Endothelial cell of umbilical vein (primary cell): Measurements from ENCODE around the gene FRYL. TPM values are rescaled to one million over a fixed set of nuclear protein-coding genes. Genes with fewer than 3 reads are reported as not detected.

Experiments
- BruUV-seq: library from RNA; stranded (reverse); fragments of 400-500 nt; replicated peaks from 2 replicates; lab custom pipeline; 2021; lab: Mats Ljungman, UMichigan
- CTCF ChIA-PET: fragments of 300-600, 350-600 bp; sonication (Branson Sonifier 250); formaldehyde crosslinking; loops from one replicate; lab custom pipeline; 2021; ENCODE audit warnings: antibody characterized with exemption, inconsistent platforms; lab: Charles Lee
- POLR2A ChIA-PET: fragments of 300-600, 350-600 bp; sonication (Branson Sonifier 250); formaldehyde crosslinking; loops from one replicate; lab custom pipeline; 2021; ENCODE audit warnings: antibody characterized with exemption, inconsistent platforms; lab: Charles Lee
- DNase-seq: peaks from one replicate; pipeline ENCODE4 v3.0.0-alpha.2; 2011; ENCODE audit warnings: low read depth, low spot score
- FAIRE-seq: peaks from 2 replicates; lab custom pipeline; 2011; peaks lifted over from hg19 to GRCh38; lab: Jason Lieb, UNC
- H2AFZ ChIP-seq: 2 replicates; pipeline ENCODE4 v1.6.0; 2012; ENCODE audit warnings: low read depth, low read length, control low read depth, inconsistent platforms
- H3K27ac ChIP-seq: 2 replicates; pipeline ENCODE4 v1.5.1; 2011; ENCODE audit warnings: low read depth, mild to moderate bottlenecking, control low read depth, low read length, moderate library complexity; ENCODE audit not compliant: insufficient read depth
- H3K27me3 ChIP-seq, 2 experiments: 2 replicates each; pipeline versions ENCODE4 v1.6.0 to v1.6.1; 2011; ENCODE audit warnings: low read length in 2 of 2, mixed read lengths in 1 of 2; ENCODE audit not compliant: control insufficient read depth in 2 of 2, insufficient read depth in 2 of 2
- H3K36me3 ChIP-seq, 2 experiments: 2 replicates in 1 of 2; 3 replicates in 1 of 2; pipeline ENCODE4 v1.5.1; 2011; ENCODE audit warnings: low read length in 2 of 2, mild to moderate bottlenecking in 1 of 2, moderate library complexity in 1 of 2; ENCODE audit not compliant: control insufficient read depth in 2 of 2, insufficient read depth in 2 of 2; ENCODE audit errors: extremely low read depth in 1 of 2
- H3K4me1 ChIP-seq: 3 replicates; pipeline ENCODE4 v1.5.1; 2011; ENCODE audit warnings: mild to moderate bottlenecking, low read length; ENCODE audit not compliant: control insufficient read depth, insufficient read depth; ENCODE audit errors: extremely low read depth
- H3K4me2 ChIP-seq: 2 replicates; pipeline ENCODE4 v1.6.1; 2011; ENCODE audit warnings: low read length, control low read depth, mixed read lengths; ENCODE audit not compliant: insufficient read depth
- H3K4me3 ChIP-seq, 3 experiments: fragments of 200-600 bp in 1 of 3; sonication (generic), shearing (Covaris generic) in 1 of 3; replicated peaks in 1 of 3; 2 replicates each; pipeline ENCODE4 v1.5.1; 2011 to 2016; ENCODE audit warnings: control low read depth in 3 of 3, low read length in 3 of 3, mild to moderate bottlenecking in 2 of 3, inconsistent platforms in 1 of 3, low read depth in 1 of 3, moderate library complexity in 1 of 3; ENCODE audit not compliant: insufficient read depth in 1 of 3
- H3K79me2 ChIP-seq: 2 replicates; pipeline ENCODE4 v1.6.0; 2012; ENCODE audit warnings: low read length, inconsistent platforms; ENCODE audit not compliant: control insufficient read depth, insufficient read depth
- H3K9ac ChIP-seq: replicated peaks from 2 replicates; pipeline ENCODE3; 2011; ENCODE audit warnings: low read length, control low read depth; ENCODE audit not compliant: insufficient read depth; ENCODE audit errors: extremely low read depth
- H3K9me1 ChIP-seq: replicated peaks from 3 replicates; pipeline ENCODE4 v1.6.0; 2011; ENCODE audit warnings: mild to moderate bottlenecking, low read length; ENCODE audit not compliant: control insufficient read depth, insufficient read depth; ENCODE audit errors: extremely low read depth
- H3K9me3 ChIP-seq: replicated peaks from 2 replicates; pipeline ENCODE4 v1.5.1; 2012; ENCODE audit warnings: low read length, inconsistent platforms; ENCODE audit not compliant: control insufficient read depth, insufficient read depth
- H4K20me1 ChIP-seq: replicated peaks from 2 replicates; pipeline ENCODE3; 2011; ENCODE audit warnings: mild to moderate bottlenecking, low read length; ENCODE audit not compliant: control insufficient read depth, insufficient read depth; ENCODE audit errors: extremely low read depth
- CTCF ChIP-seq, 2 donors: IDR thresholded peaks; 1 replicate in 1 of 2; 2 replicates in 1 of 2; pipeline ENCODE4 v1.5.1; 2011; ENCODE audit warnings: low read length in 2 of 2, mild to moderate bottlenecking in 2 of 2, moderate library complexity in 2 of 2, control low read depth in 1 of 2, inconsistent platforms in 1 of 2, low read depth in 1 of 2; ENCODE audit not compliant: insufficient read depth in 1 of 2; ENCODE audit errors: extremely low read depth in 1 of 2
- EZH2 ChIP-seq: IDR thresholded peaks from 2 replicates; pipeline ENCODE4 v1.6.1; 2012; ENCODE audit warnings: borderline replicate concordance, low read depth, mild to moderate bottlenecking, moderate library complexity, low read length, inconsistent platforms; ENCODE audit not compliant: severe bottlenecking
- FOS ChIP-seq: IDR thresholded peaks from 2 replicates; pipeline ENCODE4 v1.6.1; 2011; ENCODE audit warnings: mild to moderate bottlenecking, low read length, moderate library complexity, borderline replicate concordance; ENCODE audit not compliant: insufficient read depth
- GATA2 ChIP-seq: IDR thresholded peaks from 2 replicates; pipeline ENCODE4 v1.7.0; 2011; ENCODE audit warnings: low read depth, mild to moderate bottlenecking, moderate library complexity, mixed read lengths, low read length; ENCODE audit not compliant: insufficient read length, insufficient read depth
- JUN ChIP-seq: IDR thresholded peaks from 2 replicates; pipeline ENCODE4 v1.6.1; 2011; ENCODE audit warnings: borderline replicate concordance, low read depth; ENCODE audit not compliant: insufficient read length, insufficient read depth
- MAX ChIP-seq: IDR thresholded peaks from 2 replicates; pipeline ENCODE4 v1.6.1; 2011; ENCODE audit not compliant: insufficient read depth, insufficient read length
- MYC ChIP-seq: IDR thresholded peaks from one replicate; pipeline ENCODE4 v1.6.1; 2011; ENCODE audit warnings: mild to moderate bottlenecking, low read depth, low read length
- POLR2A ChIP-seq: IDR thresholded peaks from 2 replicates; pipeline ENCODE4 v1.6.1; 2012; ENCODE audit warnings: low read depth, mild to moderate bottlenecking, control low read depth, low read length
- POLR2AphosphoS5 ChIP-seq: IDR thresholded peaks from 2 replicates; pipeline ENCODE4 v1.6.1; 2012; ENCODE audit warnings: low read depth, mild to moderate bottlenecking, control low read depth, low read length, moderate library complexity; ENCODE audit not compliant: insufficient read depth
- dilution Hi-C: fragments of 300-500 bp; cut with MboI; formaldehyde crosslinking; loops from one replicate; pipeline ENCODE4 v1.15.0; 2019; ENCODE audit warnings: low sequenced_read_pairs; ENCODE audit not compliant: extremely low pct_ligation_motif_present
- intact Hi-C: fragments of 100-400 bp; cut with micrococcal nuclease; formaldehyde crosslinking; loops from one replicate; pipeline ENCODE4 v1.10.0; 2022
- polyA plus RNA-seq, 4 experiments: library from polyadenylated mRNA; depleted of rRNA in 3 of 4; stranded (reverse) in 3 of 4; unstranded in 1 of 4; fragments of >200 nt; gene quantifications; 2 replicates each; pipeline versions ENCODE4 v1.2.1 to v1.2.3, GENCODE V29; 2011 to 2012; ENCODE audit warnings: missing spikeins in 1 of 4
- total RNA-seq: library from RNA; stranded (reverse); gene quantifications from 2 replicates; pipeline ENCODE4 v1.2.3, GENCODE V29; 2021

Gene FRYL
- total and polyA plus RNA-seq, 2 donors (not counting 3 experiments of a cell fraction or from before 2014, with no cell fraction given): 17.0 to 84.9 TPM

GRCh38 chr4:48634688-48635308 lies 145.3 kb downstream of the FRYL start:
- H2AFZ ChIP-seq: no peak overlapping the region
- H3K27me3 ChIP-seq: no peaks in the 10 kb centered on the region
- H3K36me3 ChIP-seq: peaks cover 0 to 2% of the 10 kb centered on the region in 2 experiments
- dilution Hi-C loops (no loop called here), intact Hi-C loops (no loop called here)
- H3K27ac ChIP-seq: peak overlapping the region; percentile 82
- no TSS peak for BruUV-seq
- no peaks in the 10 kb centered on the region for H3K9me1 ChIP-seq
- no peak for DNase-seq
- TF ChIP-seq MYC: no peak
- TF ChIP-seq MAX: no peak
- TF ChIP-seq JUN: no peak
- no peak for TF ChIP-seq POLR2A
- no peak for TF ChIP-seq FOS
- TF ChIP-seq GATA2: no peak
- no peak for TF ChIP-seq CTCF (IDR thresholded peaks at IDR 0.05; ENCODE audit: extremely low read depth in 1 of 2, insufficient read depth in 1 of 2, low read depth in 1 of 2, low read length in 2 of 2)
- no peak for TF ChIP-seq POLR2AphosphoS5
- TF ChIP-seq EZH2: no peak
- FAIRE-seq: no peak
- peaks cover 27% of the 10 kb centered on the region for H3K4me1 ChIP-seq
- H4K20me1 ChIP-seq: no peaks in the 10 kb centered on the region
- ChIA-PET CTCF (interaction anchor here (1.0 to 1.7 kb wide), 4 partner anchors 7 to 56 kb away, joined by 3 to 6 read pairs (median 4); no protein-coding TSS in a partner anchor), POLR2A (no interaction called here)
- peak overlapping the region; percentile 97 for H3K4me2 ChIP-seq
- H3K9ac ChIP-seq: no peak overlapping the region
- H3K79me2 ChIP-seq: peaks cover 36% of the 10 kb centered on the region
- H3K4me3 ChIP-seq: no peak overlapping the region
- no peaks in the 10 kb centered on the region for H3K9me3 ChIP-seq
